Activated T-helper 1 cell treated with anti-CD3 and anti-CD28 coated beads, Interleukin-12 subunit alpha, Interleukin-12 subunit beta, Interleukin-2, Interleukin-4 antibody, amounts not matched to agents 30 ng/mL and 10 ng/mL and 1 ng/mL, durations not matched to agents 14 hours and 24 hours and 36 hours (primary cell): ENCODE results near the gene LRIG2. TPM values are rescaled to one million over a fixed set of nuclear protein-coding genes. Genes with fewer than 3 reads are reported as not detected.
"Not testable (repeated sequence)": the region's sequence is repeated elsewhere in the genome, so short reads cannot be mapped to it uniquely, and the experiment has no call there.

ENCODE experiments used
- DNase-seq: peaks from one replicate; pipeline ENCODE4 v3.0.0; 2021; ENCODE audit warnings: low spot score
- H3K27ac Mint-ChIP-seq: one replicate; pipeline ENCODE4 v1.8.0; 2021; ENCODE audit warnings: mild to moderate bottlenecking, mixed read lengths
- H3K27me3 Mint-ChIP-seq: one replicate; pipeline ENCODE4 v1.8.0; 2022; ENCODE audit warnings: mild to moderate bottlenecking, moderate library complexity, mixed read lengths; ENCODE audit not compliant: insufficient read depth
- H3K36me3 Mint-ChIP-seq: one replicate; pipeline ENCODE4 v1.8.0; 2021; ENCODE audit warnings: low read depth, mixed read lengths
- H3K4me1 Mint-ChIP-seq: one replicate; pipeline ENCODE4 v1.8.0; 2021; ENCODE audit warnings: low read depth, mixed read lengths
- H3K4me3 Mint-ChIP-seq: one replicate; pipeline ENCODE4 v1.8.0; 2021; ENCODE audit warnings: mild to moderate bottlenecking, moderate library complexity, mixed read lengths
- H3K9me3 Mint-ChIP-seq: one replicate; pipeline ENCODE4 v1.8.0; 2021; ENCODE audit warnings: mixed read lengths
- intact Hi-C: fragments of 100-400 bp; cut with micrococcal nuclease; formaldehyde crosslinking; loops from one replicate; pipeline ENCODE4 v1.15.1; 2024
- total RNA-seq: library from RNA; stranded (reverse); gene quantifications from 2 replicates; pipeline ENCODE4 v1.2.3, GENCODE V29; 2022

The LRIG2 gene
- total RNA-seq, 1 donor from 2014 or later, result 11.2 TPM

DNA sequence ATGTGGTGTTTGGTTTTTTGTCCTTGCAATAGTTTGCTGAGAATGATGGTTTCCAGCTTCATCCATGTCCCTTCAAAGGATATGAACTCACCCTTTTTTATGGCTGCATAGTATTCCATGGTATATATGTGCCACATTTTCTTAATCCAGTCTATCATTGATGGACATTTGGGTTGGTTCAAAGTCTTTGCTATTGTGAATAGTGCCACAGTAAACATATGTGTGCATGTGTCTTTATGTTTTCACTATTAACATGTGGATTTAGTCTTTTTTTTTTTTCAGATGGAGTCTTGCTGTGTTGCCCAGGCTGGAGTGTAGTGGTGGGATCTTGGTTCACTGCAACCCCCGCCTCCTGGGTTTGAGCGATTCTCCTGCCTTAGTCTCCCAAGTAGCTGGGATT lies 5.0 kb downstream of the LRIG2 start:
- peaks cover 19% of the 10 kb centered on the region for H3K4me1 Mint-ChIP-seq
- H3K36me3 Mint-ChIP-seq, result peaks cover 23% of the 10 kb centered on the region
- not testable (repeated sequence) for H3K27ac Mint-ChIP-seq, DNase-seq, H3K4me3 Mint-ChIP-seq, H3K27me3 Mint-ChIP-seq, H3K9me3 Mint-ChIP-seq
- intact Hi-C loops, result loop anchor here (10.0 kb wide), 3 partner anchors 1437 to 1677 kb away; partner anchors contain the start of genes BCAS2, CSDE1 and TRIM33

DNA sequence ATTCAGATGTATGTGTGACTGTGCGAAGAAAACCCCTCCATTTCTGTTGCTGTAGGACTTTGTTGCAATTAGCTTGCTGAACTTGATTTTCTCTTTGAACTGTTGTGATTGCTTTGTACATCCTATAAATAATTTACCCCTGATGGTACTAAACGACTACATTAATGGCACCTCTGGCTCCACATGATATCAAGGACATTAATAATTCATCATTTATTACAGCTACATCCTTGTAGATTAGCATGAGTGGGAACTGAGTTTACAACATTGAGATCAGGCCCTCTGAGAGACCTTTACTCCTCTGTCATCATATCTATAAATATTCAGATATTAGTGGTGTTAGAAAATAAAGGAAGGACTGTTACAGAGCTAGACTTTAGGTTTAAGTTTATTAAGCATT lies 13.5 kb downstream of the LRIG2 start:
- Mint-ChIP-seq H3K27me3 (no peaks in the 10 kb centered on the region), H3K9me3 (peaks cover 5% of the 10 kb centered on the region), H3K4me3 (no peak overlapping the region), H3K4me1 (peaks cover 2% of the 10 kb centered on the region), H3K27ac (no peak overlapping the region), H3K36me3 (peaks cover 11% of the 10 kb centered on the region)
- intact Hi-C loops, result no loop called here
- no peak for DNase-seq

DNA sequence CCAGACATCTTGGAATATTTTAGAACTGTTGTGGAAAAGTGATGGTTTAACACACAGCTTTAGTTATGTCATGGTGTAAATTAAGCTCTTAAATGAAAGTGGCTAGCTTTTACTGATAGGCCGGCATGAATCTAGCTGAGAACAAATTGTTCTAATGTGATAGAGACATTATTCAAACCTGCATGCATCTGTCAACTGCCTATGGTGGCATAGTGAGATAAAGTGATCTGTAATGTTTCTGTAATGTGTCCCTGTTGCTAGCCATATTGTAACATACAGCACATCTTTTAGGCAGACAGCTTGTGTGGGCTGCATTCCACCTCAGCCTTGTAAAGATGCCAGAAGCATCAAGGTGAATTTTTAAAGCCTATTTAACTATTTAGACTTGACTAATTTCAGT lies 16.0 kb downstream of the LRIG2 start:
- Mint-ChIP-seq H3K4me1 (peaks cover 10% of the 10 kb centered on the region), H3K9me3 (no peaks in the 10 kb centered on the region), H3K27me3 (no peaks in the 10 kb centered on the region), H3K4me3 (no peak overlapping the region), H3K27ac (no peak overlapping the region), H3K36me3 (peaks cover 11% of the 10 kb centered on the region)
- intact Hi-C loops, result no loop called here
- no peak for DNase-seq

DNA sequence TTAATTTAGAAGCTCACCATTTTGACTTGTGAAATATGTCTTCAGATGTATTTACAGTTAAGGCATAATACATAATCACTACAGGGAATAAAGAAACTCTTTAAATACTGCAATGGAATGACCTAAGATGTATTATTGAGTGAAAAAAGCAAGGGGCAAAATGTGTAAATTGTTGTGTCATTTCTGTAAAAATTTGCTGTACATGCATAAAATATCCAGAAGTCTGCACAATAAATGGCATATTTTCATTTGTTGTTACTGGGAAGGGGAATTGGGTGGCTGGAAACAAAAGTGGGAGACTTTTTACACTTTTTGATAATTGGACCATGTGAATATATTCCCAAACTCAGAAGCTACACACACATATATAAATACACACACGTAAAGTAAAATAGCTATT lies 17.1 kb downstream of the LRIG2 start:
- no peak for DNase-seq
- peaks cover 10% of the 10 kb centered on the region for H3K4me1 Mint-ChIP-seq
- no peak overlapping the region for H3K27ac Mint-ChIP-seq
- intact Hi-C loops, result no loop called here
- H3K36me3 Mint-ChIP-seq, result peaks cover 15% of the 10 kb centered on the region
- H3K9me3 Mint-ChIP-seq, result no peaks in the 10 kb centered on the region
- H3K27me3 Mint-ChIP-seq, result no peaks in the 10 kb centered on the region
- no peak overlapping the region for H3K4me3 Mint-ChIP-seq

DNA sequence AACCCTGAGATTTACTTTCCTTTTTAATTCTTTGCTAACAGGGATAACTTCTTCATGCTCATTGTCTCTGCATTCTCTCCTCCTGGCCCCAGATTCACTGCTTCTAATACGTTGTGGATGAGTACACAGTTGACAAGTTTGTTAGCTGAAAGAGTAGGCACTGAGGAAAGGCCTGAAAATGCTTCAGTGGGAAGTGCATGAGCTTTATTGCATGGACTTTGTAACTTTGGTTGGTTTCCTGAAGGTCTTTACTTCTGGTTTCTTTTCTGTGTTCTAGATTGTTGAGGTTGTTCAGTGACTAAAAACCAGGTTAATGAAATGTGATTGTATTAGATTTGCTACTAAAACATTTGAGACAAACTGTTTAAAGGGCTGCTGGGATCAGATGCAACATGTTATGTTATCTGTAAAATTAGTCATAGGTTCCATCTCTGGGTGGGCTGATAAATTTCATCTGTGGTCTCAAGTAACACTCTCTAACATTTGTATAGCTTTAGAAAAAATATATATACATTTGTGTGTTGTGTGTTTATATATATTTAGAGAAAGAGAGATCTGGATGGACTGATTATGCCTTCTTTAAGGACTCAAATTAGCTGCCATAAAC lies 19.1 kb downstream of the LRIG2 start:
- Mint-ChIP-seq H3K9me3 (no peaks in the 10 kb centered on the region), H3K4me1 (peaks cover 10% of the 10 kb centered on the region), H3K27ac (no peak overlapping the region), H3K4me3 (no peak overlapping the region), H3K36me3 (peaks cover 23% of the 10 kb centered on the region), H3K27me3 (no peaks in the 10 kb centered on the region)
- no peak for DNase-seq
- intact Hi-C loops, result no loop called here

DNA sequence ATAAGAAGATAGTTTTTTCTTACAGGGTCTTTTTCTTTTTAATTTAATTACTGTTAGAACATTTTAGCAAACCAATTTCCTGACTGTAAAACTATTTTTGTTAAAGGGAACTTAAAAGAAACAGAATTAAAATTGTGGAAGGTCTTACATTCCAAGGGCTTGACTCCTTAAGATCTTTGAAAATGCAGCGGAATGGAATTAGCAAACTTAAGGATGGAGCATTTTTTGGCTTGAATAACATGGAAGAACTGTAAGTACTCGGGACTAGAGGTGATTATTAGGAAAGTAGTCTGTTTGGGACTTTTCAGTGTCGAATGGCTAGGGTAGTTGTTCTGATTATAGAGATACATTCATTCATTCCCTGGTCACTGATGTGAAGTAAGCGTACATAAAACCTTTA lies 21.5 kb downstream of the LRIG2 start:
- no peak overlapping the region for H3K27ac Mint-ChIP-seq
- peaks cover 10% of the 10 kb centered on the region for H3K4me1 Mint-ChIP-seq
- no peak for DNase-seq
- no peaks in the 10 kb centered on the region for H3K27me3 Mint-ChIP-seq
- H3K36me3 Mint-ChIP-seq, result peaks cover 24% of the 10 kb centered on the region
- H3K9me3 Mint-ChIP-seq, result no peaks in the 10 kb centered on the region
- H3K4me3 Mint-ChIP-seq, result no peak overlapping the region
- intact Hi-C loops, result no loop called here

DNA sequence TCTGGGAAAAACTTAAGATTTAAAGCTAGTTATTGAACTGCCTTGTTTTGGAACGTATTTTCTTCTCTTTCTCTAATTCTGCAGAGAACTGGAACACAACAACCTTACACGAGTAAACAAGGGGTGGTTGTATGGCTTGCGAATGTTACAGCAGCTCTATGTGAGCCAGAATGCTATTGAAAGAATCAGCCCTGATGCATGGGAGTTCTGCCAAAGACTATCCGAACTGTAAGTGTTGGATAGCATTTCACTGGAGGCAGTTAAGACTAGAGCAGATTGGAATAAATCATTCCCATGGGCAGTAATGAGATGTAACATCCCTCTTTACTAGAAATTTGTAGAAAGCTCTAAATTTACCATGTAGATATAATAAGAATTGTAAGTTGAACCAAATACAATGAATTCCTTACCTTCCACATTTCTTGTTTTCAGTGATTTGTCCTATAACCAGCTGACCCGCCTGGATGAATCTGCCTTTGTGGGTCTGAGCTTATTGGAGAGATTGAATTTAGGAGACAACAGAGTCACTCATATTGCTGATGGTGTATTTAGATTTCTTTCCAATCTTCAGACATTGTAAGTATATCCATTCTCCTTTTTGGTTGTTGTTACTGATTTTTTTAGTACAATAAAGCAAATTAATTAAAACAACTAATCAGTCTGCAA lies 22.9 kb downstream of the LRIG2 start:
- Mint-ChIP-seq H3K4me1 (peaks cover 10% of the 10 kb centered on the region), H3K9me3 (no peaks in the 10 kb centered on the region), H3K27me3 (no peaks in the 10 kb centered on the region), H3K36me3 (peaks cover 27% of the 10 kb centered on the region), H3K27ac (no peak overlapping the region), H3K4me3 (no peak overlapping the region)
- no peak for DNase-seq
- intact Hi-C loops, result no loop called here

DNA sequence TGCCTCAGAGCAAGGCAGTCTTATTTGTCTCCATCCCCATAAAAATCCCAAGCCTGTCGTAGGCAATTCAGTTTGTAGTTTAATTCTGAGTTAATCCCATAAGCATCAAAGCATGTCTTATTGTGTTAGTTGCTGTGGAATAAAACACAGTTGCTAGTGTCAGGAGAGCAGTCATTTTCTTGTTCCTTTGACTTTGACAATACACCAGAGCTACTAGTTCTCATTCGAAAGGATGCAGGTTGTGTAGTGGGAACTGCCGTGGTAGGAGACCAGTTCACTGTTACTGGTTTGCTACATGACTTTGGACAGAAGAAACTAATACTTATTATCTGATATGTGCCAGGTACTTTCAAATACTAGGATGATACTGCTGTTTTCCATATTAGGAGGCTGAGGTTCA lies 23.5 kb downstream of the LRIG2 start:
- Mint-ChIP-seq H3K27me3 (no peaks in the 10 kb centered on the region), H3K4me1 (peaks cover 9% of the 10 kb centered on the region), H3K9me3 (no peaks in the 10 kb centered on the region), H3K4me3 (no peak overlapping the region), H3K36me3 (peaks cover 30% of the 10 kb centered on the region), H3K27ac (no peak overlapping the region)
- intact Hi-C loops, result no loop called here
- DNase-seq, result no peak

DNA sequence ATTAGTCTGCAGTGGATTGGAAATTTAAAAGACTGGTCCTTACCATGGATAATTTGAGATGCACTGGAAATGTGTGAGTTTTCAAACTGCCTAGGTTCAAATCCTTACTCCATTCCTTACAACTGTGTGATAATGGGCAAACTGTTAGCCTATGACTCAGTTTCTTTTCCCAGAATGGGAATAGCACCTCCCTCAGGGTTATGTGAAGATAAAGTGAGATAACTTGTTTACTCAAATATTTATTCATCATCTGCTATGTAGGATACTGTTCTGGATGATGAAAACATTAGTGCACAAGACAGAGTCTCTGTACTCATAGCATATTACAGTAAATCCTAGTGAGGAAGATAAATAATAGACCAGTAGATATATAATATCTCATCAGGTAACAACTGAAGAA lies 28.6 kb downstream of the LRIG2 start:
- Mint-ChIP-seq H3K27ac (no peak overlapping the region), H3K4me3 (no peak overlapping the region), H3K4me1 (no peaks in the 10 kb centered on the region), H3K9me3 (no peaks in the 10 kb centered on the region), H3K27me3 (no peaks in the 10 kb centered on the region), H3K36me3 (peaks cover 37% of the 10 kb centered on the region)
- no peak for DNase-seq
- intact Hi-C loops, result no loop called here

DNA sequence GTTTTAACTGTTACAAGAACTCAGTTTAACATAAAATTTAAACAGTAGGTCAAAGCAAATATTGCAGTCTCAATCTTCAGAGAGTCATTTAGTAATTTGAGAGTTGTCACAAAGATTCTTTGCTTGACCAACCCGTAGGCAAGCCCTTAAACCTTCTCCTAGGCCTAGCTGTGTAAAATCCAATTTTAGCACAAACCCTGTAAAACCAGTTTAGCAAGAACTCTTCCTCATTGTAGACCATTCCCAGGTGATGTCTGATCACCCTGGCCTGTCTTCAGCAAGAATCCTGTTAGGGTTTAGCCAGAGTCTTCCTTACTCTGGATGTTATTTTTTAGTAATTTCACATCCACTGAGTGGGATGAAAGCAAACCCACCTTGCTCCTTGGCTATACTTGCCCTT lies 30.1 kb downstream of the LRIG2 start:
- H3K27ac Mint-ChIP-seq, result no peak overlapping the region
- H3K4me1 Mint-ChIP-seq, result no peaks in the 10 kb centered on the region
- no peak for DNase-seq
- no peak overlapping the region for H3K4me3 Mint-ChIP-seq
- intact Hi-C loops, result no loop called here
- H3K36me3 Mint-ChIP-seq, result peaks cover 46% of the 10 kb centered on the region
- no peaks in the 10 kb centered on the region for H3K27me3 Mint-ChIP-seq
- no peaks in the 10 kb centered on the region for H3K9me3 Mint-ChIP-seq

DNA sequence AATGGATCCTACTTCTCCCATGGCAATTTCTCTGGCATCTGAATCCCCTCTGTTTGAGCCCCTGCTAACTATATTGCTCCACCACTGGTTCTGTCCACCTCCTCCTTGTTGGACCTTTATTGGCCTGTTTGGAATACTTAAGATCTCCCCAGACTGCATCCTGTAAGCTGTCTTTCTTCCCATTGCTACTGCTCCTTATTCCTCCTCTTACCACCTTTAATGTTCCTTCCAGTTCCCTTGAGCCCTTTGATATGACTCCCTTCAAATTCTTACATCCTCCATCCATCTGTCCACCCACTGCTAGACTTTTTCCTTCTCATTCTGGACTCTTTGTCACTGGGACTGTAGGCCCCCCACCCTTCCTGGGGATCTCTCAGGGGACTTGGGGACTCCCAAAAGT lies 31.0 kb downstream of the LRIG2 start:
- no peaks in the 10 kb centered on the region for H3K4me1 Mint-ChIP-seq
- no peak overlapping the region for H3K4me3 Mint-ChIP-seq
- H3K27ac Mint-ChIP-seq, result no peak overlapping the region
- peaks cover 46% of the 10 kb centered on the region for H3K36me3 Mint-ChIP-seq
- H3K27me3 Mint-ChIP-seq, result no peaks in the 10 kb centered on the region
- H3K9me3 Mint-ChIP-seq, result no peaks in the 10 kb centered on the region
- intact Hi-C loops, result no loop called here
- DNase-seq, result no peak

DNA sequence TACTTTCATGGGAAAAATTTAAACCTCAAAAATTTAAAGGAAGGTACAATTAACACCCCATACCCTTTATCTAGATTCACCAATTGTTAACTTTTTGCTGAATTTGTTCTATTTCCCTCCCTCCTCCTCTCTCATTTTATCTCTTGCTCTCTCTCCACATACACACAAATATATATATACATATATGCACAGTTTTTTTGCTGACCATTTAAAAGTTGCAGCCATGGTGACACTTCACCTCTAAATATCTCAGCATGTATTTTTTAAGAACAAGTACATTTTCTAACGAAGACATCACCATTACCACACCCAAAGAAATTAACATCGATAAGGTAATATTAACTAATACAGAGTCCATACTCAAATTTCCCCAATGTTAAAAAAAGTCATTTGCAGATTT lies 33.9 kb downstream of the LRIG2 start:
- Mint-ChIP-seq H3K4me3 (no peak overlapping the region), H3K36me3 (peaks cover 45% of the 10 kb centered on the region), H3K9me3 (no peaks in the 10 kb centered on the region), H3K4me1 (no peaks in the 10 kb centered on the region), H3K27me3 (no peaks in the 10 kb centered on the region), H3K27ac (no peak overlapping the region)
- DNase-seq, result no peak
- intact Hi-C loops, result no loop called here

DNA sequence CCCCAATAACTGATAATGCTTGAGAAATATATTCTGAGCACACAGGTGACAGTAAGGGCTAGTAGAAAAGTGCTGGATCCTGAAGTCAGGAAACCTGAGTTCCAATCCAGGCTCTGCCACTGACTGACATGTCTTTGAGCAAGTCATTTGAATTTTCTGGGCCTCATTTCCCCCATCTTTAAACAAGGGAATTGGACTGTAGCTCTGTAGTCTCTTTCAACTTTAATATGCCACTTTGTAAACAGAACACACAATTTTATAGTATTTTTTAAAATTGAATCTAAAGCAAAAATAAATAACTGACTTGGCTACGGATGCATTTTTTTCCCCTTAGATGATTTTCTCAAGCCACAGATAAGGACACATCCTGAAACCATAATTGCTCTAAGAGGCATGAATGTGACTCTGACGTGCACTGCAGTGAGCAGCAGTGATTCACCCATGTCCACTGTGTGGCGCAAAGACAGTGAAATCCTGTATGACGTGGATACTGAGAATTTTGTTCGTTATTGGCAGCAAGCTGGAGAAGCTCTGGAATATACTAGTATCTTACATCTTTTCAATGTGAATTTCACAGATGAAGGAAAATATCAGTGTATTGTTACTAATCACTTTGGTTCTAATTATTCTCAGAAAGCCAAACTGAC lies 37.0 kb downstream of the LRIG2 start:
- Mint-ChIP-seq H3K9me3 (no peaks in the 10 kb centered on the region), H3K36me3 (peaks cover 42% of the 10 kb centered on the region), H3K27me3 (no peaks in the 10 kb centered on the region), H3K4me1 (no peaks in the 10 kb centered on the region), H3K27ac (no peak overlapping the region), H3K4me3 (no peak overlapping the region)
- DNase-seq, result no peak
- intact Hi-C loops, result no loop called here
